Smooth muscle cell (in vitro differentiated cells): ENCODE data around the gene PEX13. TPM values are rescaled to one million over a fixed set of nuclear protein-coding genes. Genes with fewer than 3 reads are reported as not detected.
"Not testable (repeated sequence)": the region's sequence is repeated elsewhere in the genome, so short reads cannot be mapped to it uniquely, and the experiment has no call there.

Experiments used
- DNase-seq: peaks from one replicate; lab custom pipeline; 2025; ENCODE audit not compliant: unreplicated experiment; lab: John Stamatoyannopoulos, UW
- H2AFZ ChIP-seq: fragments of 200-600 bp; sonication (generic); 2 replicates; pipeline ENCODE4 v1.6.0; 2016; ENCODE audit warnings: antibody characterized with exemption, low read depth, mild to moderate bottlenecking
- H3F3A ChIP-seq: fragments of 200-600 bp; sonication (generic); 2 replicates; pipeline ENCODE4 v1.6.0; 2017; ENCODE audit warnings: antibody characterized with exemption, low read depth
- H3K27ac ChIP-seq: fragments of 200-600 bp; sonication (generic); 2 replicates; pipeline ENCODE4 v1.5.1; 2016; ENCODE audit warnings: low read depth, mild to moderate bottlenecking
- H3K27me3 ChIP-seq: fragments of 200-600 bp; sonication (generic); 2 replicates; pipeline ENCODE4 v1.6.1; 2016; ENCODE audit warnings: low read depth, mild to moderate bottlenecking
- H3K36me3 ChIP-seq: fragments of 200-600 bp; sonication (generic); 2 replicates; pipeline ENCODE4 v1.5.1; 2016; ENCODE audit warnings: low read depth
- H3K4me1 ChIP-seq: fragments of 200-600 bp; sonication (generic); 2 replicates; pipeline ENCODE4 v1.5.1; 2016; ENCODE audit warnings: low read depth
- H3K4me2 ChIP-seq: fragments of 200-600 bp; sonication (generic); 2 replicates; pipeline ENCODE4 v1.6.0; 2016; ENCODE audit warnings: mild to moderate bottlenecking
- H3K4me3 ChIP-seq: fragments of 200-600 bp; sonication (generic); 2 replicates; pipeline ENCODE4 v1.5.1; 2016; ENCODE audit warnings: mild to moderate bottlenecking
- H3K79me2 ChIP-seq: fragments of 200-600 bp; sonication (generic); 2 replicates; pipeline ENCODE4 v1.6.0; 2016; ENCODE audit warnings: low read depth, mild to moderate bottlenecking
- H3K9ac ChIP-seq: fragments of 200-600 bp; sonication (generic); 2 replicates; pipeline ENCODE4 v1.6.0; 2016; ENCODE audit warnings: low read depth
- H3K9me3 ChIP-seq: fragments of 200-600 bp; sonication (generic); replicated peaks from 2 replicates; pipeline ENCODE4 v1.5.1; 2016; ENCODE audit warnings: low read depth
- H4K20me1 ChIP-seq: fragments of 200-600 bp; sonication (generic); 2 replicates; pipeline ENCODE4 v1.6.0; 2016; ENCODE audit warnings: low read depth
- WGBS: methylation state at CpG from one replicate; pipeline ENCODE4 v1.1.7; 2016; ENCODE audit warnings: low lambda C conversion rate; 5-methylcytosine and 5-hydroxymethylcytosine counted together
- polyA plus RNA-seq: library from polyadenylated mRNA; unstranded; fragments of >200 nt; fragmentation: Nextera tagmentation; extraction: Ambion mirVana; gene quantifications from 2 replicates; pipeline ENCODE4 v1.2.1, GENCODE V29; 2016
- total RNA-seq: library from RNA; depleted of rRNA; stranded (reverse); fragments of >200 nt; gene quantifications from 2 replicates; pipeline ENCODE4 v1.2.3, GENCODE V29; 2014
- TF ChIP-seq, protein P1 (sequence below): fragments of 200-600 bp; sonication (generic); IDR thresholded peaks from 2 replicates; pipeline ENCODE4 v1.5.1; 2017; ENCODE audit warnings: borderline replicate concordance, mild to moderate bottlenecking, antibody characterized with exemption; ENCODE audit not compliant: insufficient read depth, poor library complexity, severe bottlenecking

Gene PEX13
- total and polyA plus RNA-seq, 2 experiments from 2014 or later: 14.1 to 46.0 TPM

DNA sequence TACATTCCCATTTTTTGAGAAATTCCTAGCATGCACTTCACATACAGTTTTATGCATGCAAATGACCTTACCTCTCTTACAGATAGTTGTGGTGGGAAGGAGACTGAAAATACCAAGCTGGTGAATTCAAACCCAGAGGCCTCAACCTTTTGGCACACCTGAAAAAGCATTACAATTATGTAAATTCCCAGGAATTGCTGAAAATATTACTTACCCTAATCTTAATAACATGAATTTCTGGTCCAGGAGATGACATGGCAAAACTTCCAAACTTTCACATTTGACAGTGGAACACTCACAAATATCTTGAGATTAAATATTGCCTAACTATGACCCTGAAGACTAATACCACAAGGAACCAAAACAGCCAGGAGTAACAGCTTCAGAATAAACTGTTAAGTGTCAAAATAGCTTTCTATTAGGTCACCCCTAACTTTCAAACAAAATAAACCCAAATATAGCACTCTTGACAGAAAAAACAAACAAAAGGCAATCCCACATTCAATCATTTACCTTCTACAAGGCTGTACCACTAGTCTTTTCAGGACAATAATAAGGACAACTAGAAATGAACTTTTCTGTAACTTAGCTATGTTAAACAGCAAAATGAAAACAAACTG lies 10.9 kb upstream of the PEX13 start:
- Histone ChIP-seq H3K27ac (no peak overlapping the region), H3K4me1 (peaks cover 7% of the 10 kb centered on the region)
- DNase-seq: no peak

DNA sequence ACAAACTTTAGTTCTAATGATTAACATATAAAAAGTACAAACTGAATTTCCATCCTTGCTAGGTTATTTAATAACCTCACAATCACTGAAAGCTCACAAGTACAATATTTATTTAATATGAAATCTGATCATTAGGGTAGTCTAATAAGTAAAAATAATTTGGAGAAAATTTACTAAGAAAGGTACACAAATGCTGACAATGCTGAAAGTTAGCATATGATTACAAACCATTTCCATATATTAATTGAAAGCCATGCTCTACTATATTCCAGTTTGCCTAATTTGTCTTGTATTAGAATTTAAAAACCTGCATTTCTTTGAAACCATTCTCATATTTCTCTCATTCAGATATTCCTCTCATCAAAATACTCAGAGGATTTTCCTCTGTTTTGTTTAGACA lies 8.2 kb upstream of the PEX13 start:
- Histone ChIP-seq H3K4me1 (peaks cover 13% of the 10 kb centered on the region), H3F3A (peaks cover 5% of the 10 kb centered on the region), H3K4me3 (no peak overlapping the region), H2AFZ (no peak overlapping the region), H4K20me1 (no peaks in the 10 kb centered on the region), H3K36me3 (no peaks in the 10 kb centered on the region), H3K9me3 (no peaks in the 10 kb centered on the region), H3K27ac (no peak overlapping the region), H3K27me3 (no peaks in the 10 kb centered on the region), H3K79me2 (no peaks in the 10 kb centered on the region), H3K4me2 (no peak overlapping the region), H3K9ac (no peak overlapping the region)
- TF ChIP-seq, protein P1, sequence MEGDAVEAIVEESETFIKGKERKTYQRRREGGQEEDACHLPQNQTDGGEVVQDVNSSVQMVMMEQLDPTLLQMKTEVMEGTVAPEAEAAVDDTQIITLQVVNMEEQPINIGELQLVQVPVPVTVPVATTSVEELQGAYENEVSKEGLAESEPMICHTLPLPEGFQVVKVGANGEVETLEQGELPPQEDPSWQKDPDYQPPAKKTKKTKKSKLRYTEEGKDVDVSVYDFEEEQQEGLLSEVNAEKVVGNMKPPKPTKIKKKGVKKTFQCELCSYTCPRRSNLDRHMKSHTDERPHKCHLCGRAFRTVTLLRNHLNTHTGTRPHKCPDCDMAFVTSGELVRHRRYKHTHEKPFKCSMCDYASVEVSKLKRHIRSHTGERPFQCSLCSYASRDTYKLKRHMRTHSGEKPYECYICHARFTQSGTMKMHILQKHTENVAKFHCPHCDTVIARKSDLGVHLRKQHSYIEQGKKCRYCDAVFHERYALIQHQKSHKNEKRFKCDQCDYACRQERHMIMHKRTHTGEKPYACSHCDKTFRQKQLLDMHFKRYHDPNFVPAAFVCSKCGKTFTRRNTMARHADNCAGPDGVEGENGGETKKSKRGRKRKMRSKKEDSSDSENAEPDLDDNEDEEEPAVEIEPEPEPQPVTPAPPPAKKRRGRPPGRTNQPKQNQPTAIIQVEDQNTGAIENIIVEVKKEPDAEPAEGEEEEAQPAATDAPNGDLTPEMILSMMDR: no peak
- DNase-seq: no peak

More for the DNA sequence above, 10.9 kb upstream of the PEX13 start:
- no peaks in the 10 kb centered on the region for H4K20me1 ChIP-seq
- H3K36me3 ChIP-seq: no peaks in the 10 kb centered on the region
- no peak overlapping the region for H3K4me3 ChIP-seq
- H3K9me3 ChIP-seq: no peaks in the 10 kb centered on the region
- TF ChIP-seq, protein P1: no peak
- no peak overlapping the region for H3K4me2 ChIP-seq
- peaks cover under 1% of the 10 kb centered on the region for H3F3A ChIP-seq
- no peak overlapping the region for H2AFZ ChIP-seq
- no peak overlapping the region for H3K9ac ChIP-seq
- no peaks in the 10 kb centered on the region for H3K27me3 ChIP-seq
- H3K79me2 ChIP-seq: no peaks in the 10 kb centered on the region

DNA sequence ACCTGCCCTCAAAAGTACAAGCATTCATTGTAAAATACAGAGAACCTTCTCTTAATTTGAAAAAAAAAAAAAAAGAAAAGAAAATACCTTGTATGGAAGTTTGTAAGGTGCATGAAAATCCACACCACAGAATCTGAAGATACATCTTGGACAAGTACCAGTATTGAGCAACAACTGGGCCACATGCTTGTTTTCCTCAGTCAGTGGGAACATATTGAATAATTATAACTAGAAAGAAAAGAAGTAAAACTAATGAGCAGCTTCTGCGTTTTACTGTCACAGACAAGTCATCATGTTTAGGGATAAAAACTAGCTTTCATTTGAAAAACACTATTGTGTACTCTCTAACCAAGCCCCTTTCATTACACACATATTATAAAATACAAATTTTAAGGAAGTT lies 5.8 kb upstream of the PEX13 start:
- H3K27ac ChIP-seq: peak overlapping the region; percentile 91
- H3F3A ChIP-seq: peaks cover 5% of the 10 kb centered on the region
- TF ChIP-seq, protein P1: no peak
- H3K4me2 ChIP-seq: peak overlapping the region; percentile 64
- no peaks in the 10 kb centered on the region for H3K36me3 ChIP-seq
- no peak overlapping the region for H3K4me3 ChIP-seq
- peak overlapping the region; percentile 60 for H3K9ac ChIP-seq
- H3K79me2 ChIP-seq: no peaks in the 10 kb centered on the region
- WGBS: 66% methylated on average over 1 of the region's 1 CpG
- H3K9me3 ChIP-seq: no peaks in the 10 kb centered on the region
- H2AFZ ChIP-seq: peak overlapping the region; percentile 28
- H3K4me1 ChIP-seq: peaks cover 10% of the 10 kb centered on the region
- H4K20me1 ChIP-seq: no peaks in the 10 kb centered on the region
- DNase-seq: no peak
- no peaks in the 10 kb centered on the region for H3K27me3 ChIP-seq

DNA sequence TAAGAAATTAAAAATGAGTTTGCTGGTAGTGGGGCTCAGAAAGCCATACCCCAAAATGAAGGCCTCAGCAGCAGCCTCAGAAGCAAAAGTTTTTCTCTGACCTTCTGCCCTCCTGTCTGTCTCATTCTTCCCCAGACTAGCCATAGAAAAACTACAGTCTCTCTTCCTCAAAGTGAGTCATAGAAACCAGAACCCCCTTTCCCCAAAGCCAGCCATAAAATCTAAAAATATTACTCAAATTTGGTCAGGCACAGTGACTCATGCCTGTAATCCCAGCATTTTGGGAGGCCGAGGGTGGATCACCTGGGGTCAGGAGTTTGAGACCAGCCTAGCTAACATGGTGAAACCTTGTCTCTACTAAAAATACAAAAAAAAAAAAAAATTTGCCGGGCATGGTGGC lies 5.2 kb upstream of the PEX13 start:
- 50% methylated on average over 2 of the region's 2 CpGs for WGBS
- not testable (repeated sequence) for H3K9me3 ChIP-seq, H4K20me1 ChIP-seq, H3F3A ChIP-seq, DNase-seq, H3K4me3 ChIP-seq, H3K4me1 ChIP-seq, H3K27me3 ChIP-seq, H3K79me2 ChIP-seq, H3K36me3 ChIP-seq
- peak overlapping the region; percentile 28 for H2AFZ ChIP-seq
- peak overlapping the region; percentile 60 for H3K9ac ChIP-seq
- H3K4me2 ChIP-seq: peak overlapping the region; percentile 64
- peak overlapping the region; percentile 91 for H3K27ac ChIP-seq
